ENCODE measurements around the gene KLF15. TPM values are rescaled to one million over a fixed set of nuclear protein-coding genes. Genes with fewer than 3 reads are reported as not detected.

The KLF15 gene
- polyA plus RNA-seq, 1 donor (not counting 4 experiments of a cell fraction or from before 2014, with no cell fraction given) = 0.03 TPM

GRCh38 chr3:126339466-126339865 is 17.7 kb downstream of the KLF15 start:
- Histone ChIP-seq H3K4me2 (ENCODE audit: control insufficient read depth, extremely low read depth, insufficient read depth, low read depth, low read length) (no peak overlapping the region), H4K20me1 (ENCODE audit: control insufficient read depth, extremely low read depth, insufficient read depth, low read length) (no peaks in the 10 kb centered on the region), H3K4me3 (ENCODE audit: control insufficient read depth in 2 of 3, extremely low read depth in 1 of 3, insufficient read depth in 2 of 3, low read depth in 1 of 3, low read length in 3 of 3) (no peak overlapping the region), H3K36me3 (ENCODE audit: control insufficient read depth in 2 of 2, extremely low read depth in 1 of 2, insufficient read depth in 2 of 2, low read length in 2 of 2) (no peaks in the 10 kb centered on the region), H3K9me3 (ENCODE audit: control insufficient read depth, low read depth, low read length) (no peaks in the 10 kb centered on the region), H3K27ac (ENCODE audit: control insufficient read depth, insufficient read depth, low read length) (no peak overlapping the region), H2AFZ (ENCODE audit: control insufficient read depth, low read length) (no peak overlapping the region), H3K79me2 (ENCODE audit: control insufficient read depth, insufficient read depth, low read length) (no peaks in the 10 kb centered on the region), H3K9me1 (ENCODE audit: control insufficient read depth, extremely low read depth, insufficient read depth, low read length) (no peaks in the 10 kb centered on the region), H3K9ac (ENCODE audit: control insufficient read depth, extremely low read depth, insufficient read depth, low read length) (no peak overlapping the region), H3K27me3 (ENCODE audit: control insufficient read depth, extremely low read depth, insufficient read depth, low read length) (peaks cover 20% of the 10 kb centered on the region), H3K4me1 (ENCODE audit: control insufficient read depth, extremely low read depth, insufficient read depth, low read length) (no peaks in the 10 kb centered on the region)
- FAIRE-seq (no peak), DNase-seq (ENCODE audit: low read depth, low spot score) (no peak)
- dilution Hi-C loops (cut with MboI; ENCODE audit: extremely low pct_ligation_motif_present, low sequenced_read_pairs) = no loop called here
- TF ChIP-seq EZH2 (IDR thresholded peaks at IDR 0.05; ENCODE audit: low read length) (no peak), CTCF (optimal IDR thresholded peaks at IDR 0.05 in 1 of 3, IDR thresholded peaks at IDR 0.05 in 1 of 3, conservative IDR thresholded peaks at IDR 0.05 in 1 of 3; ENCODE audit: extremely low read depth in 1 of 3, insufficient read depth in 2 of 3, low read length in 3 of 3) (no peak)

- FAIRE-seq = no peak
- no peaks in the 10 kb centered on the region for H3K9me1 ChIP-seq (ENCODE audit: control insufficient read depth, extremely low read depth, insufficient read depth, low read length)
- no peak overlapping the region for H3K4me3 ChIP-seq (ENCODE audit: control insufficient read depth in 2 of 3, extremely low read depth in 1 of 3, insufficient read depth in 2 of 3, low read depth in 1 of 3, low read length in 3 of 3)
- H3K4me1 ChIP-seq (ENCODE audit: control insufficient read depth, extremely low read depth, insufficient read depth, low read length) = no peaks in the 10 kb centered on the region
- no peak overlapping the region for H3K9ac ChIP-seq (ENCODE audit: control insufficient read depth, extremely low read depth, insufficient read depth, low read length)
- H3K4me2 ChIP-seq (ENCODE audit: control insufficient read depth, extremely low read depth, insufficient read depth, low read depth, low read length) = no peak overlapping the region
- no peak overlapping the region for H3K27ac ChIP-seq (ENCODE audit: control insufficient read depth, insufficient read depth, low read length)
- H2AFZ ChIP-seq (ENCODE audit: control insufficient read depth, low read length) = no peak overlapping the region
- dilution Hi-C loops (cut with MboI; ENCODE audit: extremely low pct_ligation_motif_present, low sequenced_read_pairs) = no loop called here
- no peaks in the 10 kb centered on the region for H3K9me3 ChIP-seq (ENCODE audit: control insufficient read depth, low read depth, low read length)
- no peak for TF ChIP-seq EZH2 (IDR thresholded peaks at IDR 0.05; ENCODE audit: low read length)
- no peak for TF ChIP-seq CTCF (optimal IDR thresholded peaks at IDR 0.05 in 1 of 3, IDR thresholded peaks at IDR 0.05 in 1 of 3, conservative IDR thresholded peaks at IDR 0.05 in 1 of 3; ENCODE audit: extremely low read depth in 1 of 3, insufficient read depth in 2 of 3, low read length in 3 of 3)
- H3K27me3 ChIP-seq (ENCODE audit: control insufficient read depth, extremely low read depth, insufficient read depth, low read length) = peaks cover 20% of the 10 kb centered on the region
- H4K20me1 ChIP-seq (ENCODE audit: control insufficient read depth, extremely low read depth, insufficient read depth, low read length) = no peaks in the 10 kb centered on the region
- H3K36me3 ChIP-seq (ENCODE audit: control insufficient read depth in 2 of 2, extremely low read depth in 1 of 2, insufficient read depth in 2 of 2, low read length in 2 of 2) = no peaks in the 10 kb centered on the region
- H3K79me2 ChIP-seq (ENCODE audit: control insufficient read depth, insufficient read depth, low read length) = no peaks in the 10 kb centered on the region
- no peak for DNase-seq (ENCODE audit: low read depth, low spot score)
Measured at GRCh38 chr3:126338790-126339288, 18.4 kb downstream of the KLF15 start.
